HEK293 (cell line): ENCODE measurements around the gene SPINK13.

ENCODE experiments used
- CTCF ChIA-PET: fragments of 350-600 bp; formaldehyde crosslinking; extraction: SDS; loops from one replicate; lab custom pipeline; 2021; ENCODE audit warnings: antibody characterized with exemption; lab: Yijun Ruan, JAX
- POLR2A ChIA-PET: fragments of 300-600 bp; formaldehyde crosslinking; extraction: SDS; loops from one replicate; lab custom pipeline; 2020; ENCODE audit warnings: antibody characterized with exemption, inconsistent platforms; lab: Yijun Ruan, JAX
- H3K27ac ChIP-seq: fragments of 200-500 bp; sonication (Bioruptor generic); 2 replicates; pipeline ENCODE4 v1.5.1; 2014; ENCODE audit warnings: low read depth, low read length, control low read depth, inconsistent platforms; ENCODE audit errors: extremely low read depth
- H3K36me3 ChIP-seq, 2 experiments: fragments of 200-500 bp in 1 of 2; sonication (Bioruptor generic) in 1 of 2; 1 replicate in 1 of 2; 2 replicates in 1 of 2; pipeline ENCODE4 v1.5.1; 2014 to 2017; ENCODE audit warnings: inconsistent platforms in 2 of 2, low read length in 2 of 2; ENCODE audit not compliant: control insufficient read depth in 2 of 2, insufficient read depth in 1 of 2
- H3K4me1 ChIP-seq: fragments of 200-500 bp; sonication (Bioruptor generic); 2 replicates; pipeline ENCODE4 v1.5.1; 2014; ENCODE audit warnings: mild to moderate bottlenecking, low read length, inconsistent platforms; ENCODE audit not compliant: control insufficient read depth, insufficient read depth
- H3K4me3 ChIP-seq: 2 replicates; pipeline ENCODE4 v1.5.1; 2011; ENCODE audit warnings: low read depth, mild to moderate bottlenecking, control low read depth, low read length, moderate library complexity
- H3K9me3 ChIP-seq: fragments of 200-500 bp; sonication (Bioruptor generic); 2 replicates; pipeline ENCODE4 v1.5.1; 2014; ENCODE audit warnings: low read depth, low read length, inconsistent platforms; ENCODE audit not compliant: control insufficient read depth, insufficient read depth
- CTCF ChIP-seq: fragments of 450-650 bp; formaldehyde crosslinking; IDR thresholded peaks from 2 replicates; pipeline ENCODE4 v1.5.1; 2016; ENCODE audit warnings: missing biosample characterization, missing genetic modification characterization
- HIC1 ChIP-seq: fragments of 450-650 bp; formaldehyde crosslinking; IDR thresholded peaks from 2 replicates; pipeline ENCODE4 v1.5.1; 2016; ENCODE audit warnings: missing biosample characterization, missing genetic modification characterization
- HOXC10 ChIP-seq: sonication (generic); formaldehyde crosslinking; IDR thresholded peaks from 2 replicates; pipeline ENCODE4 v1.8.1; 2023; ENCODE audit warnings: mild to moderate bottlenecking, missing genetic modification reagents
- HOXD13 ChIP-seq: sonication (generic); formaldehyde crosslinking; IDR thresholded peaks from 2 replicates; pipeline ENCODE4 v1.8.0; 2022; ENCODE audit warnings: missing genetic modification reagents, borderline replicate concordance
- MYNN ChIP-seq: fragments of 450-650 bp; formaldehyde crosslinking; IDR thresholded peaks from 2 replicates; pipeline ENCODE4 v1.5.1; 2016; ENCODE audit warnings: missing biosample characterization, missing genetic modification characterization, borderline replicate concordance
- RBAK ChIP-seq: fragments of 450-650 bp; formaldehyde crosslinking; IDR thresholded peaks from 2 replicates; pipeline ENCODE4 v1.5.1; 2016; ENCODE audit warnings: missing biosample characterization, missing genetic modification characterization
- SCRT1 ChIP-seq: fragments of 450-650 bp; formaldehyde crosslinking; IDR thresholded peaks from 2 replicates; pipeline ENCODE4 v1.5.1; 2016; ENCODE audit warnings: missing biosample characterization, missing genetic modification characterization, borderline replicate concordance
- SP3 ChIP-seq: fragments of 450-650 bp; formaldehyde crosslinking; IDR thresholded peaks from 2 replicates; pipeline ENCODE4 v1.5.1; 2016; ENCODE audit warnings: missing biosample characterization, missing genetic modification characterization
- YY2 ChIP-seq: fragments of 450-650 bp; formaldehyde crosslinking; IDR thresholded peaks from 2 replicates; pipeline ENCODE4 v1.5.1; 2016; ENCODE audit warnings: missing biosample characterization, missing genetic modification characterization
- ZBTB21 ChIP-seq: fragments of 450-650 bp; formaldehyde crosslinking; IDR thresholded peaks from 2 replicates; pipeline ENCODE4 v1.5.1; 2017; ENCODE audit warnings: missing biosample characterization, missing genetic modification characterization
- ZBTB8A ChIP-seq: fragments of 450-650 bp; formaldehyde crosslinking; IDR thresholded peaks from 2 replicates; pipeline ENCODE4 v1.5.1; 2016; ENCODE audit warnings: missing biosample characterization, missing genetic modification characterization
- ZEB2 ChIP-seq: fragments of 450-650 bp; formaldehyde crosslinking; IDR thresholded peaks from 2 replicates; pipeline ENCODE4 v1.5.1; 2016; ENCODE audit warnings: missing biosample characterization, missing genetic modification characterization
- ZIC2 ChIP-seq: fragments of 450-650 bp; formaldehyde crosslinking; IDR thresholded peaks from 2 replicates; pipeline ENCODE4 v1.5.1; 2016; ENCODE audit warnings: missing biosample characterization, missing genetic modification characterization
- ZNF132 ChIP-seq: fragments of 450-650 bp; formaldehyde crosslinking; IDR thresholded peaks from 2 replicates; pipeline ENCODE4 v1.5.1; 2017; ENCODE audit warnings: missing biosample characterization, missing genetic modification characterization, borderline replicate concordance
- ZNF37A ChIP-seq: fragments of 450-650 bp; IDR thresholded peaks from 2 replicates; pipeline ENCODE4 v1.5.1; 2018; ENCODE audit warnings: missing biosample characterization, missing genetic modification characterization
- ZNF529 ChIP-seq: fragments of 450-650 bp; formaldehyde crosslinking; IDR thresholded peaks from 2 replicates; pipeline ENCODE4 v1.5.1; 2017; ENCODE audit warnings: missing genetic modification characterization, missing biosample characterization; ENCODE audit not compliant: insufficient replicate concordance
- ZNF658 ChIP-seq: fragments of 450-650 bp; formaldehyde crosslinking; IDR thresholded peaks from 2 replicates; pipeline ENCODE4; 2016; ENCODE audit warnings: missing biosample characterization, missing genetic modification characterization
- ZNF768 ChIP-seq: fragments of 450-650 bp; formaldehyde crosslinking; IDR thresholded peaks from 2 replicates; pipeline ENCODE4 v1.5.1; 2018; ENCODE audit warnings: missing biosample characterization, mild to moderate bottlenecking, missing genetic modification characterization
- ZNF792 ChIP-seq: fragments of 450-650 bp; formaldehyde crosslinking; IDR thresholded peaks from 2 replicates; pipeline ENCODE4 v1.5.1; 2016; ENCODE audit warnings: missing biosample characterization, missing genetic modification characterization
- ZSCAN30 ChIP-seq: fragments of 450-650 bp; IDR thresholded peaks from 2 replicates; pipeline ENCODE4 v1.5.1; 2018; ENCODE audit warnings: missing biosample characterization, mild to moderate bottlenecking, missing genetic modification characterization, moderate library complexity
- ZSCAN4 ChIP-seq: fragments of 450-650 bp; formaldehyde crosslinking; IDR thresholded peaks from 2 replicates; pipeline ENCODE4 v1.5.1; 2017; ENCODE audit warnings: missing biosample characterization, missing genetic modification characterization

SPINK13 gene

DNA sequence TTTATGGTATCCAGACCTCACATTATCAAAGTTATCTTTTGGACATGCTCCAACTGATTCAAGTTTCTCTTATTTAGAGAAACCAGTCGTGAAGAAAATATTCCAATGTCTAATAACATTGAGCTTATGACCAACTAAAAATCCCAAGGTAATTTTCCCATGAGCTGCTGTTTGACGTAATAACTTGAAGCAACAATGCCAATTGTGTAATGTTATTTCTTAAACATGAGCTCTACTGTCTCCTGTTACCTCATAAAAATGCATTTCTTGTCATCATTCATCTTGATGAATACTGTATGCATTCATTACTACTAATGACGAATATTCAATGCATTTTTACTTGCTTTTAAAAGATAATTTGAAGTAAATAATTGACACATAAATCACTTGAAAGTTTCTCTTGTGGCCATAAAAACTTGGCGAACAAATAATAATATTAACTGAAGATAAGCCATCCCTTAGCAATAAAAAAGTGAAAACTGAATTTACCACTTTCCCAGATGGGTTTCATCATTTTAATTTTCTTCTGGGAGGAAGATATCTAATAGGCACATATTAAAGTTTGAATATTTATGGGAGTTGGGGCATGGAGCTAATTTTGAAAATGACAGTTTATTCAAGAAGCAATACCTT, 30.7 kb upstream of the SPINK13 start (continued):
- TF ChIP-seq ZBTB8A (tag by site-specific recombination) = no peak
- TF ChIP-seq ZNF768 (tag by site-specific recombination) = no peak
- no peak for TF ChIP-seq HOXC10 (CRISPR knock-in tag)
- no peak; the same call in 1 of the 2 replicates for TF ChIP-seq ZEB2
- TF ChIP-seq HIC1 (tag by site-specific recombination) = peak; percentile 68
- peak; percentile 82 for TF ChIP-seq ZBTB21
- peak; percentile 62 for TF ChIP-seq SP3
- TF ChIP-seq ZNF132 = no peak
- TF ChIP-seq HOXD13 (CRISPR knock-in tag) = no peak
- TF ChIP-seq ZNF658 (tag by site-specific recombination) = no peak

DNA sequence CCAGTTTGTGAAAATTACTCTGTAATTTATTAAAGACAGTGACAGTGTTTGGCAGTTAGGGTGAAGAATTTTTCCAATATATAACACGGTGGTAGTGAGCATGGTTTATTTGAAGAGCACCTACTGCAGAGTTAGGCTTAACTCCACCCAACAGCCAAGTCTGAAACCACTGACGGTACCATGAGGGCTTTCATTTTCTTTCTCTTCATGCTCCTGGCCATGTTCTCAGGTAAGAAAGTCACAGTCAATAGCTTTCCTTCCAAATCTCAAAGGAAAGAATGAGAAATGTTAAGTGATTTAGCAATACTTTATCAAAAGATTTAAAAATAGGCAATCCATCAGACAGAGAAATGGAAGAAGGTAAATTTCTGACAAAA, 30.2 kb upstream of the SPINK13 start, which contains the start of gene MARCOL:
TSS of gene MARCOL (plus strand) at position 108 of the 377 bp plus-strand sequence. CDS start at position 181, 73 bp downstream.
- Histone ChIP-seq H3K4me1 (0 out of 2 replicates have a peak, but pooled peaks cover 3% of the 10 kb centered on the region), H3K9me3 (no peaks in the 10 kb centered on the region), H3K27ac (no peak within 1 kb of the TSS), H3K4me3 (no peak within 1 kb of the TSS), H3K36me3 (no peaks in the 10 kb centered on the region)
- TF ChIP-seq ZSCAN4 (tag by site-specific recombination) (no peak), RBAK (no peak), SCRT1 (tag by site-specific recombination) (no peak), YY2 (tag by site-specific recombination) (no peak), ZNF792 (tag by site-specific recombination) (no peak), MYNN (tag by site-specific recombination) (no peak), ZIC2 (tag by site-specific recombination) (no peak), ZNF37A (tag by site-specific recombination) (no peak), ZNF529 (no peak)
- CTCF ChIA-PET = interaction anchor here (0.6 kb wide), 1 partner anchor 441 kb away, joined by 3 read pairs; no protein-coding TSS in a partner anchor
- POLR2A ChIA-PET = no interaction called here

DNA sequence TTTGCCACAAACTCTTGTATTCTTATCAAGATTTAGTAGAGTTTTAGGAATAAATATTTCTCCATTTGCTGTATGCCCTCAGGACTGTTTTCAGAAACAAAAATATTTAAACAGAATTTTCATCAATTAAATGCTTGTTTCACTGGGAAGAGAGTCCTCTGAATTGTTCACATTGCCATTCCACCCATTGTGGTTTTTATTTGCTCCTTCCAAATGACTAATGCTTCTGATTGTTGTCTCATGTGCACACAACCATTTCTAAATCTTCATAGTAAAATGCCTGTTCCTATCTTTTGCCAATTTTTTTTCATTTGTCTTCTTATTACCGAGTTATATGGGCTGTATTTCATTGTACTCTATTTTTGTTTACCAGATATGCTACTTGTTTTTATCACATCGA, 19.7 kb upstream of the SPINK13 start:
- Histone ChIP-seq H3K4me3 (no peak overlapping the region), H3K9me3 (no peaks in the 10 kb centered on the region), H3K4me1 (no peaks in the 10 kb centered on the region), H3K27ac (no peak overlapping the region), H3K36me3 (no peaks in the 10 kb centered on the region)
- TF ChIP-seq CTCF (tag by site-specific recombination) = no peak
- TF ChIP-seq ZSCAN30 (tag by site-specific recombination) = no peak
- ChIA-PET CTCF (no interaction called here), POLR2A (no interaction called here)
